ENCODE results near the gene AKT2.

AKT2 gene

DNA sequence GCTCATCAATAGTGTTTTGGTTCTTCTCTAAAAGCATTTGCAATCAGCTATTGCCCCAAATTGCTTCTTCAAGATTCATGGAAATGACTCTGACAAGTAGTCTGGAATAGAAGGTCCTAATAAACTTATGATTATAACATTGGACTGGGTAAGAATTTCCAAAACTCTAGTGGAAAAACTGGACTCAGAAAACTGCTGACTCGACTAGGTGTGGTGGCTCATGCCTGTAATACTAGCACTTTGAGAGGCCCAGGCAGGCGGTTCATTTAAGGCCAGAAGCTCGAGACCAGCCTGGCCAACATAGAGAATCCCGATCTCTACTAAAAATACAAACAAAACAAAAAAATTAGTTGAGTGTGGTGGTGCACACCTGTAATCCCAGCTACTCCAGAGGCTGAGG, 15.5 kb upstream of the AKT2 start:
- Histone ChIP-seq H3K4me1 (ENCODE audit: control insufficient read depth in 1 of 2, insufficient read depth in 1 of 2, low read depth in 1 of 2, low read length in 1 of 2) (no peaks in the 10 kb centered on the region), H3K36me3 (no peaks in the 10 kb centered on the region), H3K27ac (no peak overlapping the region), H3K27me3 (no peaks in the 10 kb centered on the region), H3K4me3 (ENCODE audit: low read depth in 1 of 2, low read length in 1 of 2) (no peak overlapping the region), H3K9me3 (no peaks in the 10 kb centered on the region)
- TF ChIP-seq, protein P1, sequence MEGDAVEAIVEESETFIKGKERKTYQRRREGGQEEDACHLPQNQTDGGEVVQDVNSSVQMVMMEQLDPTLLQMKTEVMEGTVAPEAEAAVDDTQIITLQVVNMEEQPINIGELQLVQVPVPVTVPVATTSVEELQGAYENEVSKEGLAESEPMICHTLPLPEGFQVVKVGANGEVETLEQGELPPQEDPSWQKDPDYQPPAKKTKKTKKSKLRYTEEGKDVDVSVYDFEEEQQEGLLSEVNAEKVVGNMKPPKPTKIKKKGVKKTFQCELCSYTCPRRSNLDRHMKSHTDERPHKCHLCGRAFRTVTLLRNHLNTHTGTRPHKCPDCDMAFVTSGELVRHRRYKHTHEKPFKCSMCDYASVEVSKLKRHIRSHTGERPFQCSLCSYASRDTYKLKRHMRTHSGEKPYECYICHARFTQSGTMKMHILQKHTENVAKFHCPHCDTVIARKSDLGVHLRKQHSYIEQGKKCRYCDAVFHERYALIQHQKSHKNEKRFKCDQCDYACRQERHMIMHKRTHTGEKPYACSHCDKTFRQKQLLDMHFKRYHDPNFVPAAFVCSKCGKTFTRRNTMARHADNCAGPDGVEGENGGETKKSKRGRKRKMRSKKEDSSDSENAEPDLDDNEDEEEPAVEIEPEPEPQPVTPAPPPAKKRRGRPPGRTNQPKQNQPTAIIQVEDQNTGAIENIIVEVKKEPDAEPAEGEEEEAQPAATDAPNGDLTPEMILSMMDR (IDR thresholded peaks at IDR 0.05) = no peak

- Histone ChIP-seq H3K36me3 (no peaks in the 10 kb centered on the region), H3K27me3 (no peaks in the 10 kb centered on the region), H3K27ac (no peak overlapping the region), H3K9me3 (no peaks in the 10 kb centered on the region), H3K4me3 (ENCODE audit: low read depth in 1 of 2, low read length in 1 of 2) (no peak overlapping the region), H3K4me1 (ENCODE audit: control insufficient read depth in 1 of 2, insufficient read depth in 1 of 2, low read depth in 1 of 2, low read length in 1 of 2) (no peaks in the 10 kb centered on the region)
- TF ChIP-seq, protein P1 (IDR thresholded peaks at IDR 0.05) = no peak
These were observed 12.9 kb upstream of the AKT2 start for GRCh38 chr19:40298026-40298425.

DNA sequence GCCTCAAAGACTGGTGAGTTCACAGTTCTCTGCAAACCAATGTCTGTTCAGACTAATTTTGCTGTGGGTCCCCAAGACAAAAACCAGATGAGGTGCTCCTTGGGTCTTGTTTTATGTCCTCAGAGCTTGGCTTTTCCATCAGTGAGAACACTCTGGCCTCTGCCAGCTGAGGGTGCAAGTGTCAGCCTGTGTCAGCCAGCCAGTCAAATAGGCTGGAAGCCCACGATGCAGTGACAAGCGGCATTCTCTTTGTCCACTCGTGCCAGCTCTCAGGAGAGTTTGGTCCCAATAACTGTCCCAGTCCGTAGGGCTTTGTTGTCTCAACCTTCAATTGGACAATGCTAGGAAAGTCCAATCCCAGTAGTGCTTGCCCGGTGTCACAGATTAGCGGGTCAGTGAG, 9.4 kb upstream of the AKT2 start:
- Histone ChIP-seq H3K9me3 (no peaks in the 10 kb centered on the region), H3K4me3 (ENCODE audit: low read depth in 1 of 2, low read length in 1 of 2) (no peak overlapping the region), H3K36me3 (no peaks in the 10 kb centered on the region), H3K27ac (no peak overlapping the region), H3K4me1 (ENCODE audit: control insufficient read depth in 1 of 2, insufficient read depth in 1 of 2, low read depth in 1 of 2, low read length in 1 of 2) (no peaks in the 10 kb centered on the region), H3K27me3 (no peaks in the 10 kb centered on the region)
- TF ChIP-seq, protein P1 (IDR thresholded peaks at IDR 0.05) = no peak

- Histone ChIP-seq H3K27me3 (no peaks in the 10 kb centered on the region), H3K4me3 (ENCODE audit: low read depth in 1 of 2, low read length in 1 of 2) (no peak overlapping the region)
These were observed 1.9 kb upstream of the AKT2 start for GRCh38 chr19:40286971-40287421.

DNA sequence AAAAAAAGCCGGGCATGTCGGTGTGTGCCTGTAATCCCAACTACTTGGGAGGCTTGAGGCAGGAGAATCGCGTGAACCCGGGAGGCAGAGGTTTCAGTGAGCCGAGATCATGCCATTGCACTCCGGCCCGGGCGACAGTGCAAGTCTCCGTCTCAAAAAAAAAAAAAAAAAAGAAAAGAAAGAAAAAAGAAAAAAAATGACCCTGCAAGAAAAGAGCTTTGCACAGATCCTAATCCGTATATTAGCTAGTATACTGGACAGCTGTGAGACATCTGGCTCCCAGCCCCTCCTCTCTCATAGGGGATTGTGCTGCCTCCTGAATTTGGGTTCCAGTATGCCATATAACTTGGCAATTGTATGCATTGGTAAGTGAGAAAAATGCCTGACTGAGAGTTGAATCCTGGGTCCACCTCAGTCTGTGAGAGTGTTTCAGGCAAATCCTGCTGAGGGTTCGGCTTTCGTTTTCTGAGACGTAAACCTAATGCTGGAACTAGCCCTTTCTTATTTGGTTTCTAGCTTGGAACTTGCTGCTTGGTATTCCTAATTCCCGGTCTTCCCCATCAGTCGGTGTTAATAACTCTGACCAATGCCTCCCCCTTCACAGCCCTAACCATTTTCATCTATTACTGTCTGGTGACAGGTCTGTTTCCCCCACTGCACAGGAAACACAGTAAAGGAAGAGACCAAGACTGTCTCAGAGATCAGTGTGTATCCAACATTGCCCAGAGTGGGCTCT, 1.3 kb upstream of the AKT2 start:
- Histone ChIP-seq H3K4me1 (ENCODE audit: control insufficient read depth in 1 of 2, insufficient read depth in 1 of 2, low read depth in 1 of 2, low read length in 1 of 2) (peaks cover 17 to 20% of the 10 kb centered on the region in 2 experiments), H3K4me3 (ENCODE audit: low read depth in 1 of 2, low read length in 1 of 2) (peak overlapping the region in 1 of 2 experiments; percentile 77), H3K27me3 (no peaks in the 10 kb centered on the region), H3K27ac (peak overlapping the region; percentile 96), H3K9me3 (no peaks in the 10 kb centered on the region), H3K36me3 (peaks cover 8% of the 10 kb centered on the region)
- TF ChIP-seq, protein P1 (IDR thresholded peaks at IDR 0.05) = no peak

More at GRCh38 chr19:40286971-40287421, 1.9 kb upstream of the AKT2 start:
- Histone ChIP-seq H3K4me1 (ENCODE audit: control insufficient read depth in 1 of 2, insufficient read depth in 1 of 2, low read depth in 1 of 2, low read length in 1 of 2) (peaks cover 17 to 20% of the 10 kb centered on the region in 2 experiments), H3K27ac (no peak overlapping the region), H3K9me3 (no peaks in the 10 kb centered on the region), H3K36me3 (peaks cover 2% of the 10 kb centered on the region)
- TF ChIP-seq, protein P1 (IDR thresholded peaks at IDR 0.05) = no peak

Measured in neutrophil (primary cell).